ENCODE data around the gene ACSL1. TPM values are rescaled to one million over a fixed set of nuclear protein-coding genes. Genes with fewer than 3 reads are reported as not detected.
A peak's percentile ranks its signal among the peaks of the same experiment; 100 is the strongest.

ACSL1 gene
- total and polyA plus RNA-seq, 2 of the 8 experiments (the other 6 are each of a cell fraction or from before 2014, with no cell fraction given) = 2.3 to 8.7 TPM

GRCh38 chr4:184747034-184747830 lies 78.5 kb downstream of the ACSL1 start:
- Histone ChIP-seq H3K27me3 (replicated peaks in 1 of 4; ENCODE audit: control insufficient read depth in 3 of 4, extremely low read depth in 1 of 4, insufficient read depth in 3 of 4, low read length in 3 of 4) (peaks cover 0 to 1% (median 0%) of the 10 kb centered on the region in 4 experiments; a peak in 3 of 7 replicates), H4K91ac (replicated peaks; ENCODE audit: insufficient read length, low read length) (peak overlapping the region; percentile 61), H2BK15ac (ENCODE audit: low read length) (0 out of 2 replicates have a peak overlapping the region, but pooled peaks have one; percentile 0), H2BK120ac (replicated peaks; ENCODE audit: low read depth, low read length) (peak overlapping the region; percentile 29), H2AFZ (ENCODE audit: low read length) (no peak overlapping the region; the same call in 1 of the 2 replicates), H3K27ac (ENCODE audit: low read depth, low read length) (0 out of 2 replicates have a peak overlapping the region, but pooled peaks have one; percentile 35), H2AK5ac (ENCODE audit: low read depth, low read length) (no peak overlapping the region), H3K9me3 (ENCODE audit: insufficient read depth in 2 of 2, low read depth in 1 of 2, low read length in 1 of 2) (no peaks in the 10 kb centered on the region; a peak in 1 of 4 replicates), H4K20me1 (replicated peaks in 1 of 2; ENCODE audit: control insufficient read depth in 1 of 2, insufficient read depth in 2 of 2, low read length in 2 of 2) (no peaks in the 10 kb centered on the region), H3K4me2 (ENCODE audit: insufficient read depth in 1 of 2, low read depth in 2 of 2, low read length in 2 of 2) (peak overlapping the region in 1 of 2 experiments; percentile 29; a peak in 1 of 4 replicates), H3K79me1 (ENCODE audit: low read depth, low read length) (no peaks in the 10 kb centered on the region), H2BK5ac (ENCODE audit: low read depth, low read length) (peak overlapping the region; percentile 25; the same call in 1 of the 2 replicates), H3K4me1 (replicated peaks in 1 of 4; ENCODE audit: control insufficient read depth in 3 of 4, insufficient read depth in 4 of 4, low read length in 3 of 4) (peaks cover 9 to 21% (median 13%) of the 10 kb centered on the region in 4 experiments), H3K14ac (ENCODE audit: insufficient read length) (no peak overlapping the region), H3K36me3 (ENCODE audit: control insufficient read depth in 2 of 4, insufficient read depth in 4 of 4, low read length in 3 of 4) (no peaks in the 10 kb centered on the region), H3K9ac (replicated peaks in 1 of 4; ENCODE audit: extremely low read depth in 1 of 4, low read depth in 3 of 4, low read length in 3 of 4) (no peak overlapping the region), H4K8ac (ENCODE audit: extremely low read depth, insufficient read depth, low read length) (no peak overlapping the region), H3K4ac (replicated peaks; ENCODE audit: insufficient read length, low read depth, low read length) (no peak overlapping the region), H4K5ac (ENCODE audit: insufficient read length, low read depth, low read length) (no peak overlapping the region), H3K23ac (ENCODE audit: insufficient read length) (no peak overlapping the region), H3K18ac (ENCODE audit: extremely low read depth, low read length) (no peak overlapping the region), H3K4me3 (ENCODE audit: extremely low read depth in 1 of 4, insufficient read depth in 2 of 4, low read depth in 3 of 4, low read length in 4 of 4) (no peak overlapping the region), H3K23me2 (ENCODE audit: low read depth, low read length) (no peaks in the 10 kb centered on the region), H3K56ac (replicated peaks; ENCODE audit: insufficient read length, low read depth, low read length) (no peak overlapping the region), H2BK20ac (ENCODE audit: low read length) (peak overlapping the region; percentile 6), H3K79me2 (ENCODE audit: control insufficient read depth in 1 of 2, insufficient read depth in 2 of 2, low read length in 2 of 2) (no peaks in the 10 kb centered on the region), H2BK12ac (ENCODE audit: low read depth, low read length) (peak overlapping the region; percentile 32; the same call in 1 of the 2 replicates)
- POLR2A ChIA-PET (ENCODE audit: partially characterized antibody) = interaction anchor here (1.4 kb wide), 1 partner anchor 13 kb away, joined by 6 read pairs; the partner anchor contains the start of gene CENPU
- CTCF ChIA-PET (ENCODE audit: partially characterized antibody) = interaction anchor here (0.7 to 1.4 kb wide), 11 partner anchors 11 to 460 kb away, joined by 3 to 6 read pairs (median 3); no protein-coding TSS in a partner anchor
- TF ChIP-seq HDAC2 (IDR thresholded peaks at IDR 0.05; ENCODE audit: borderline replicate concordance in 1 of 2, low read depth in 2 of 2, low read length in 2 of 2) (0 out of 4 replicates have a peak, but pooled peaks of 1 of the 2 experiments have one; percentile 29), TCF12 (IDR thresholded peaks at IDR 0.05; ENCODE audit: low read depth, low read length) (no peak)
- DNase-seq (ENCODE audit: low read depth in 1 of 2, low spot score in 2 of 2) = no peak
- WGBS, 2 experiments (ENCODE audit: extremely low coverage in 1 of 2, insufficient coverage in 1 of 2, insufficient read length in 1 of 2, insufficient replicate concordance in 2 of 2, low coverage in 1 of 2, low lambda C conversion rate in 2 of 2, missing lambda C conversion rate in 1 of 2) = 55% methylated on average over 4 of the region's 4 CpGs; no CpG with 5 or more reads in 1 of the 2 experiments
- FAIRE-seq = no peak

Data from H1 (cell line).